IMR-90 (cell line): ENCODE data around the gene CLRN3. TPM values are rescaled to one million over a fixed set of nuclear protein-coding genes. Genes with fewer than 3 reads are reported as not detected.

Experiments
- ATAC-seq: fragments of 200-7000 bp; cut with Tn5 transposase; 2 replicates; pipeline ENCODE4 v1.9.1; 2020; ENCODE audit warnings: low read depth, mild to moderate bottlenecking, moderate library complexity
- BruUV-seq: library from RNA; stranded (reverse); fragments of 400-500 nt; replicated peaks from 2 replicates; lab custom pipeline; 2021; lab: Mats Ljungman, UMichigan
- CTCF ChIA-PET: fragments of 300-600 bp; formaldehyde crosslinking; extraction: SDS; loops from one replicate; lab custom pipeline; 2021; ENCODE audit warnings: antibody characterized with exemption; lab: Yijun Ruan, JAX
- POLR2A ChIA-PET: fragments of 300-600 bp; sonication (Branson Sonifier 250); formaldehyde crosslinking; loops from one replicate; lab custom pipeline; 2022; ENCODE audit warnings: antibody characterized with exemption; ENCODE audit not compliant: unreplicated experiment; lab: Charles Lee
- DNase-seq: peaks from one replicate; pipeline ENCODE4 v3.0.0; 2013
- H2AFZ ChIP-seq: replicated peaks from 2 replicates; pipeline ENCODE3; 2013; ENCODE audit warnings: low read length, mild to moderate bottlenecking; ENCODE audit not compliant: poor library complexity
- H2AK5ac ChIP-seq: 2 replicates; pipeline ENCODE4 v1.6.1; 2013; ENCODE audit warnings: low read depth, low read length, inconsistent platforms
- H2AK9ac ChIP-seq: replicated peaks from 2 replicates; pipeline ENCODE3; 2013; ENCODE audit warnings: mild to moderate bottlenecking, low read depth, low read length, moderate library complexity; ENCODE audit not compliant: poor library complexity
- H2BK120ac ChIP-seq: 2 replicates; pipeline ENCODE4 v1.6.1; 2013; ENCODE audit warnings: low read depth, low read length, inconsistent platforms
- H2BK15ac ChIP-seq: 3 replicates; pipeline ENCODE4 v1.6.1; 2013; ENCODE audit warnings: low read depth, low read length, inconsistent platforms
- H2BK20ac ChIP-seq: 2 replicates; pipeline ENCODE4 v1.6.1; 2013; ENCODE audit warnings: low read depth, mild to moderate bottlenecking, inconsistent platforms, low read length, moderate library complexity
- H2BK5ac ChIP-seq: 2 replicates; pipeline ENCODE4 v1.6.1; 2013; ENCODE audit warnings: mild to moderate bottlenecking, low read depth, low read length, inconsistent platforms; ENCODE audit not compliant: poor library complexity, severe bottlenecking
- H3K14ac ChIP-seq: replicated peaks from 2 replicates; pipeline ENCODE4 v1.6.1; 2013; ENCODE audit warnings: low read depth, low read length, inconsistent platforms
- H3K18ac ChIP-seq: 2 replicates; pipeline ENCODE4 v1.6.1; 2013; ENCODE audit warnings: low read depth, low read length, control low read depth
- H3K23ac ChIP-seq: 2 replicates; pipeline ENCODE4 v1.6.1; 2013; ENCODE audit warnings: low read depth, low read length, inconsistent platforms
- H3K27ac ChIP-seq: 2 replicates; pipeline ENCODE4 v1.5.1; 2013; ENCODE audit warnings: mild to moderate bottlenecking, control low read depth, low read length; ENCODE audit not compliant: insufficient read depth
- H3K27me3 ChIP-seq: 2 replicates; pipeline ENCODE4 v1.6.1; 2013; ENCODE audit warnings: low read length; ENCODE audit not compliant: control insufficient read depth, insufficient read depth
- H3K36me3 ChIP-seq: 2 replicates; pipeline ENCODE4 v1.6.1; 2013; ENCODE audit warnings: low read length, mixed read lengths; ENCODE audit not compliant: control insufficient read depth, insufficient read depth
- H3K4ac ChIP-seq: 2 replicates; pipeline ENCODE4 v1.6.1; 2013; ENCODE audit warnings: low read depth, low read length, inconsistent platforms
- H3K4me1 ChIP-seq: 2 replicates; pipeline ENCODE4 v1.6.1; 2013; ENCODE audit warnings: low read length, mixed read lengths; ENCODE audit not compliant: control insufficient read depth, insufficient read depth
- H3K4me2 ChIP-seq: 2 replicates; pipeline ENCODE4 v1.6.1; 2013; ENCODE audit warnings: low read depth, mild to moderate bottlenecking, control low read depth, low read length, moderate library complexity
- H3K4me3 ChIP-seq: 2 replicates; pipeline ENCODE4 v1.5.1; 2013; ENCODE audit warnings: low read depth, mild to moderate bottlenecking, control low read depth, low read length, moderate library complexity; ENCODE audit not compliant: insufficient read depth
- H3K56ac ChIP-seq: 2 replicates; pipeline ENCODE4 v1.6.1; 2013; ENCODE audit warnings: low read length, inconsistent platforms; ENCODE audit not compliant: insufficient read depth; ENCODE audit errors: extremely low read depth
- H3K79me1 ChIP-seq, 2 experiments: 2 replicates each; pipeline ENCODE4 v1.6.1; 2013; ENCODE audit warnings: low read length in 2 of 2, inconsistent platforms in 1 of 2, low read depth in 1 of 2
- H3K9ac ChIP-seq: 2 replicates; pipeline ENCODE4 v1.6.1; 2013; ENCODE audit warnings: low read depth, low read length, control low read depth
- H3K9me1 ChIP-seq: 2 replicates; pipeline ENCODE4 v1.6.1; 2013; ENCODE audit warnings: low read length, inconsistent platforms; ENCODE audit not compliant: insufficient read depth
- H3K9me3 ChIP-seq: 2 replicates; pipeline ENCODE4 v1.6.1; 2013; ENCODE audit warnings: low read length; ENCODE audit not compliant: control insufficient read depth, insufficient read depth
- H4K20me1 ChIP-seq: 2 replicates; pipeline ENCODE4 v1.6.1; 2013; ENCODE audit warnings: low read length, inconsistent platforms; ENCODE audit not compliant: insufficient read depth
- H4K5ac ChIP-seq: 2 replicates; pipeline ENCODE4 v1.6.1; 2013; ENCODE audit warnings: mild to moderate bottlenecking, low read depth, low read length, control low read depth
- H4K8ac ChIP-seq, 2 experiments: 2 replicates each; pipeline ENCODE4 v1.6.1; 2013; ENCODE audit warnings: low read depth in 2 of 2, low read length in 2 of 2, control low read depth in 1 of 2, inconsistent platforms in 1 of 2
- H4K91ac ChIP-seq: 2 replicates; pipeline ENCODE4 v1.6.1; 2013; ENCODE audit warnings: low read depth, low read length, inconsistent platforms; ENCODE audit not compliant: insufficient read depth
- BHLHE40 ChIP-seq: fragments of 150-350 bp; IDR thresholded peaks from 2 replicates; pipeline ENCODE4 v1.6.1; 2016; ENCODE audit warnings: mild to moderate bottlenecking, low read depth, low read length
- CEBPB ChIP-seq: IDR thresholded peaks from 2 replicates; pipeline ENCODE4 v1.6.1; 2012; ENCODE audit warnings: low read depth, low read length, improper control_type of control experiment
- CHD1 ChIP-seq: IDR thresholded peaks from 2 replicates; pipeline ENCODE4 v1.6.1; 2012; ENCODE audit warnings: low read depth, low read length, improper control_type of control experiment
- FOS ChIP-seq: fragments of 150-350 bp; IDR thresholded peaks from 2 replicates; pipeline ENCODE4 v1.6.1; 2016; ENCODE audit warnings: low read depth, low read length
- MAZ ChIP-seq: IDR thresholded peaks from 2 replicates; pipeline ENCODE4 v1.6.1; 2012; ENCODE audit warnings: low read depth, mild to moderate bottlenecking, low read length, improper control_type of control experiment, moderate library complexity, borderline replicate concordance
- NFE2L2 ChIP-seq: fragments of 150-350 bp; IDR thresholded peaks from 2 replicates; pipeline ENCODE4 v1.6.1; 2016; ENCODE audit warnings: low read depth, mild to moderate bottlenecking, low read length
- POLR2A ChIP-seq: IDR thresholded peaks from 2 replicates; pipeline ENCODE4 v1.6.1; 2012; ENCODE audit warnings: mild to moderate bottlenecking, low read depth, low read length
- RCOR1 ChIP-seq: IDR thresholded peaks from 2 replicates; pipeline ENCODE4 v1.6.1; 2012; ENCODE audit warnings: mild to moderate bottlenecking, low read length, improper control_type of control experiment; ENCODE audit not compliant: insufficient replicate concordance
- RFX5 ChIP-seq: IDR thresholded peaks from 2 replicates; pipeline ENCODE4 v1.8.0; 2012; ENCODE audit warnings: low read depth, mild to moderate bottlenecking, low read length, moderate library complexity
- SMC3 ChIP-seq: fragments of 150-350 bp; IDR thresholded peaks from 2 replicates; pipeline ENCODE4 v1.6.1; 2016; ENCODE audit warnings: low read depth, mild to moderate bottlenecking, antibody characterized with exemption, low read length, moderate library complexity
- dilution Hi-C: fragments of 300-500 bp; cut with HindIII; formaldehyde crosslinking; loops from one replicate; pipeline ENCODE4 v1.14.3; 2018; ENCODE audit warnings: low sequenced_read_pairs; ENCODE audit not compliant: unreplicated experiment
- in situ Hi-C: fragments of 300-500 bp; cut with MboI; formaldehyde crosslinking; loops from 3 replicates; pipeline ENCODE4 v1.14.3; 2019; ENCODE audit warnings: low sequenced_read_pairs, inconsistent platforms, mixed read lengths
- intact Hi-C: fragments of 100-400 bp; cut with micrococcal nuclease; formaldehyde crosslinking; loops from 2 replicates; pipeline ENCODE4 v1.10.0; 2022
- polyA plus RNA-seq, 3 experiments: library from polyadenylated mRNA; depleted of rRNA; stranded (reverse); fragments of >200 nt; gene quantifications; 2 replicates each; pipeline ENCODE4 v1.2.3, GENCODE V29; 2012; ENCODE audit warnings: low replicate concordance in 1 of 3
- total RNA-seq: library from RNA; depleted of rRNA; stranded (reverse); fragments of >200 nt; gene quantifications from 2 replicates; pipeline ENCODE4 v1.2.3, GENCODE V29; 2012
- TF ChIP-seq, protein P1 (sequence below): fragments of 150-350 bp; IDR thresholded peaks from 2 replicates; pipeline ENCODE4 v1.6.1; 2016; ENCODE audit warnings: low read depth, mild to moderate bottlenecking, low read length, moderate library complexity, borderline replicate concordance

The CLRN3 gene
- total and polyA plus RNA-seq, 2 of the 4 experiments (the other 2 are of a cell fraction) = not detected

DNA sequence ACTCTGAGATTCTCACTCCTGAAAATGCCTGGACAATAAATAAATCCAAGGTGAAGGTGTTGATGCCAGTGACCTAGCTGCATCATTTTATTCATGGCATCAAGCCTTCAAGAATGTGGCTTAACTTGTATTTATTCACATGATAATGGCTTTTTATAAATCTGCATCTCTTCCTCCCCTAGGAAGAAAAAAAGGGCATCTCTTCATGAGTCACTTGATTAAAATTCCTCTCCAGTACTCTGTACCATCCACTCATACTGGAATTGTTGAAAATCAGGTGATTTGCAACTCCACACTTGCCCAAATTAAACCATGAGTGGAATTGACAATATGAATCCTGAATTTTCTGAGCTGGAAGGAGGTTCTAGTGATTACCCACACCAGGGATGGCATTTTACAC lies 44.3 kb upstream of the CLRN3 start:
- no TSS peak for BruUV-seq
- ATAC-seq = no peak
- TF ChIP-seq SMC3 = no peak
- TF ChIP-seq BHLHE40 = no peak
- TF ChIP-seq RFX5 = no peak
- TF ChIP-seq MAZ = no peak
- no peak for TF ChIP-seq CEBPB
- no peak for TF ChIP-seq FOS
- no peak for TF ChIP-seq RCOR1
- TF ChIP-seq POLR2A = no peak
- TF ChIP-seq NFE2L2 = no peak
- TF ChIP-seq CHD1 = no peak
- TF ChIP-seq, protein P1, sequence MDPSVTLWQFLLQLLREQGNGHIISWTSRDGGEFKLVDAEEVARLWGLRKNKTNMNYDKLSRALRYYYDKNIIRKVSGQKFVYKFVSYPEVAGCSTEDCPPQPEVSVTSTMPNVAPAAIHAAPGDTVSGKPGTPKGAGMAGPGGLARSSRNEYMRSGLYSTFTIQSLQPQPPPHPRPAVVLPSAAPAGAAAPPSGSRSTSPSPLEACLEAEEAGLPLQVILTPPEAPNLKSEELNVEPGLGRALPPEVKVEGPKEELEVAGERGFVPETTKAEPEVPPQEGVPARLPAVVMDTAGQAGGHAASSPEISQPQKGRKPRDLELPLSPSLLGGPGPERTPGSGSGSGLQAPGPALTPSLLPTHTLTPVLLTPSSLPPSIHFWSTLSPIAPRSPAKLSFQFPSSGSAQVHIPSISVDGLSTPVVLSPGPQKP = no peak

More for the DNA sequence above, 44.3 kb upstream of the CLRN3 start:
- H4K8ac ChIP-seq = no peak overlapping the region
- H4K20me1 ChIP-seq = no peaks in the 10 kb centered on the region
- no peaks in the 10 kb centered on the region for H3K4me1 ChIP-seq
- in situ Hi-C loops (no loop called here), intact Hi-C loops (no loop called here), dilution Hi-C loops (no loop called here)
- H3K14ac ChIP-seq = no peak overlapping the region
- no peak overlapping the region for H4K5ac ChIP-seq
- no peak overlapping the region for H2AFZ ChIP-seq
- no peak for DNase-seq
- no peak overlapping the region for H3K27ac ChIP-seq
- CTCF ChIA-PET = no interaction called here
- H3K9me1 ChIP-seq = no peaks in the 10 kb centered on the region
- H2AK5ac ChIP-seq = no peak overlapping the region
- H3K4me3 ChIP-seq = no peak overlapping the region
- no peak overlapping the region for H3K4me2 ChIP-seq
- no peak overlapping the region for H3K9ac ChIP-seq
- no peak overlapping the region for H3K18ac ChIP-seq
- POLR2A ChIA-PET = no interaction called here
- H3K56ac ChIP-seq = no peak overlapping the region
- H3K27me3 ChIP-seq = no peaks in the 10 kb centered on the region
- H3K4ac ChIP-seq = no peak overlapping the region
- H3K79me1 ChIP-seq = no peaks in the 10 kb centered on the region
- no peak overlapping the region for H4K91ac ChIP-seq
- no peak overlapping the region for H3K23ac ChIP-seq
- H3K9me3 ChIP-seq = no peaks in the 10 kb centered on the region
- no peak overlapping the region for H2AK9ac ChIP-seq
- no peak overlapping the region for H2BK15ac ChIP-seq
- no peak overlapping the region for H2BK5ac ChIP-seq
- no peaks in the 10 kb centered on the region for H3K36me3 ChIP-seq
- H2BK120ac ChIP-seq = no peak overlapping the region
- no peak overlapping the region for H2BK20ac ChIP-seq
